Lower lobe of right lung (tissue), 2 donors: ENCODE results near the gene HPRT1. TPM values are rescaled to one million over a fixed set of nuclear protein-coding genes. Genes with fewer than 3 reads are reported as not detected.
"Not testable (repeated sequence)": the region's sequence is repeated elsewhere in the genome, so short reads cannot be mapped to it uniquely, and the experiment has no call there.

Experiments used
- ATAC-seq, 2 donors: fragments of 200-7000 bp; cut with Tn5 transposase; one replicate each; pipeline ENCODE4 v1.9.1; 2020 to 2022; ENCODE audit warnings: mild to moderate bottlenecking in 2 of 2, moderate library complexity in 2 of 2
- DNase-seq: peaks from one replicate; pipeline ENCODE4 v3.0.0-alpha.2; 2020
- H3K27ac ChIP-seq: fragments of 200-600 bp; one replicate; pipeline ENCODE4 v1.8.0; 2022
- H3K27me3 ChIP-seq: fragments of 200-600 bp; one replicate; pipeline ENCODE4 v1.8.0; 2022; ENCODE audit warnings: low read depth
- H3K36me3 ChIP-seq: fragments of 200-600 bp; one replicate; pipeline ENCODE4 v1.8.0; 2022; ENCODE audit warnings: mild to moderate bottlenecking
- H3K4me1 ChIP-seq: fragments of 200-600 bp; one replicate; pipeline ENCODE4 v1.8.0; 2022
- H3K4me3 ChIP-seq: fragments of 200-600 bp; one replicate; pipeline ENCODE4 v1.8.0; 2022; ENCODE audit warnings: mild to moderate bottlenecking
- H3K9me3 ChIP-seq: fragments of 200-600 bp; one replicate; pipeline ENCODE4 v1.8.0; 2022
- intact Hi-C: fragments of 100-400 bp; cut with DNase I; formaldehyde crosslinking; loops from one replicate; pipeline ENCODE4 v1.11.0; 2022
- total RNA-seq: library from RNA; stranded (reverse); fragmentation: NEBNext Ultra II Directional; extraction: Animal tissue kit (Norgen Biotek cat#: 25700); gene quantifications from one replicate; pipeline ENCODE4 v1.2.1, GENCODE V29; 2021
- TF ChIP-seq, protein P1 (sequence below): fragments of 200-600 bp; IDR thresholded peaks from one replicate; pipeline ENCODE4 v1.8.0; 2022; ENCODE audit warnings: antibody characterized with exemption, mild to moderate bottlenecking
- donor health status: DM: no; HTN: yes; CAD: no; lungs with severe emphysema.

HPRT1 gene
- total RNA-seq, 1 donor from 2014 or later, result 18.1 TPM

DNA sequence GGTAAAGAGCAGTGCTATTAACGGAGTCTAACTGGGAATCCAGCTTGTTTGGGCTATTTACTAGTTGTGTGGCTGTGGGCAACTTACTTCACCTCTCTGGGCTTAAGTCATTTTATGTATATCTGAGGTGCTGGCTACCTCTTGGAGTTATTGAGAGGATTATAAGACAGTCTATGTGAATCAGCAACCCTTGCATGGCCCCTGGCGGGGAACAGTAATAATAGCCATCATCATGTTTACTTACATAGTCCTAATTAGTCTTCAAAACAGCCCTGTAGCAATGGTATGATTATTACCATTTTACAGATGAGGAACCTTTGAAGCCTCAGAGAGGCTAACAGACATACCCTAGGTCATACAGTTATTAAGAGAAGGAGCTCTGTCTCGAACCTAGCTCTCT is 1.5 kb downstream of the HPRT1 start:
- DNase-seq, result no peak
- H3K36me3 ChIP-seq, result no peaks in the 10 kb centered on the region
- no peak overlapping the region for H3K27ac ChIP-seq
- H3K4me3 ChIP-seq, result no peak overlapping the region
- intact Hi-C loops, result no loop called here
- no peaks in the 10 kb centered on the region for H3K4me1 ChIP-seq
- ATAC-seq, result no peak
- no peaks in the 10 kb centered on the region for H3K9me3 ChIP-seq
- H3K27me3 ChIP-seq, result no peaks in the 10 kb centered on the region
- TF ChIP-seq, protein P1, sequence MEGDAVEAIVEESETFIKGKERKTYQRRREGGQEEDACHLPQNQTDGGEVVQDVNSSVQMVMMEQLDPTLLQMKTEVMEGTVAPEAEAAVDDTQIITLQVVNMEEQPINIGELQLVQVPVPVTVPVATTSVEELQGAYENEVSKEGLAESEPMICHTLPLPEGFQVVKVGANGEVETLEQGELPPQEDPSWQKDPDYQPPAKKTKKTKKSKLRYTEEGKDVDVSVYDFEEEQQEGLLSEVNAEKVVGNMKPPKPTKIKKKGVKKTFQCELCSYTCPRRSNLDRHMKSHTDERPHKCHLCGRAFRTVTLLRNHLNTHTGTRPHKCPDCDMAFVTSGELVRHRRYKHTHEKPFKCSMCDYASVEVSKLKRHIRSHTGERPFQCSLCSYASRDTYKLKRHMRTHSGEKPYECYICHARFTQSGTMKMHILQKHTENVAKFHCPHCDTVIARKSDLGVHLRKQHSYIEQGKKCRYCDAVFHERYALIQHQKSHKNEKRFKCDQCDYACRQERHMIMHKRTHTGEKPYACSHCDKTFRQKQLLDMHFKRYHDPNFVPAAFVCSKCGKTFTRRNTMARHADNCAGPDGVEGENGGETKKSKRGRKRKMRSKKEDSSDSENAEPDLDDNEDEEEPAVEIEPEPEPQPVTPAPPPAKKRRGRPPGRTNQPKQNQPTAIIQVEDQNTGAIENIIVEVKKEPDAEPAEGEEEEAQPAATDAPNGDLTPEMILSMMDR, result no peak

DNA sequence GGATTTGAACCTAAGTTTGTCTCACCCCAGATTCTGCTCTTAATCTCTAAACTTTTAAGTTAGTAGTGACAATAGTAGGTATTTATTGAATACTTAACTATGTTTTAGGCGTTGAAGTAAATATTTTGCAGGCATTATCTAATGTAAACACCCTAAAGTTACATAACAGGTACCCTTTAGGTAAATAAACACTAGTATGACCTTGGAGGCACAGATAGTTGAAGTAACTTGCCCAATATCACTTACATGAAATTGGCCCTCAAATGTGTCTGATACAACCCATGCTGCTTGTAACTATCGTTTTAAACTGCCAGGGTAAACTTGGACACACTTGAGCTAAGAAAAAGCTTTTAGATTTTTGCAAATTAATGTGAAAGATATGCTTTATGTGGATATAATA is 3.0 kb downstream of the HPRT1 start:
- TF ChIP-seq, protein P1, result no peak
- Histone ChIP-seq H3K4me1 (no peaks in the 10 kb centered on the region), H3K9me3 (no peaks in the 10 kb centered on the region), H3K27ac (no peak overlapping the region), H3K36me3 (no peaks in the 10 kb centered on the region), H3K27me3 (no peaks in the 10 kb centered on the region), H3K4me3 (no peak overlapping the region)
- ATAC-seq (no peak), DNase-seq (no peak)
- intact Hi-C loops, result no loop called here

DNA sequence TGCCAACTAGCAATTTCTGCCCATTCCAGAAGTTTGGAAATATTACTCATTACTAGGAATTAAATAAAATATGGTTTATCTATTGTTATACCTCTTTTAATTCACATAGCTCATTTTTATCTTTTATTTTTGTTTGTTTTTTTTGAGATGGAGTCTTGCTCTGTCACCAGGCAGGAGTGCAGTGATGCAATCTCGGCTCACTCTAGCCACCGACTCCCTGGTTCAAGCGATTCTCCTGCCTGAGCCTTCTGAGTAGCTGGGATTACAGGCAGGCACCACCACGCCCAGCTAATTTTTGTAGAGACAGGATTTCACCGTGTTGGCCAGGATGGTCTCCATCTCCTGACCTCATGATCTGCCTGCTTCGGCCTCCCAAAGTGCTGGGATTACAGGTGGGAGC is 4.5 kb downstream of the HPRT1 start:
- intact Hi-C loops, H3K36me3 ChIP-seq: not testable (repeated sequence)

DNA sequence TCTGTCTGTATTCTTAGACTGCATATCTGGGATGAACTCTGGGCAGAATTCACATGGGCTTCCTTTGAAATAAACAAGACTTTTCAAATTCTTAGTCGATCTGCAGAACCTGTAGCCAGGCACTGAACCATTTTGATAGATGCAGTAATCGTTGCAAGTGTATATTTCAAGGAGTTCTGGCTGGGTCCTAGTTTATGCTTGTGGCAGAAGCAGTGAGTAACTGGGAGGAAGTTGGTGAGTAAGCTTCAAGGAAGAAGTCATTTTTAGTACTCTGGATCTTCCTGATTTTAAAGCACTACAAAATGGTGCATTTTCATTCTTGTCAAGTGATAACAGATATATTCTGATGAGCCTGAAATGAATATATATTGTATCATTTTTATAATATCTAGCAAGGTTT is 9.5 kb downstream of the HPRT1 start:
- Histone ChIP-seq H3K27me3 (no peaks in the 10 kb centered on the region), H3K36me3 (no peaks in the 10 kb centered on the region), H3K4me3 (no peak overlapping the region), H3K4me1 (no peaks in the 10 kb centered on the region), H3K27ac (no peak overlapping the region), H3K9me3 (no peaks in the 10 kb centered on the region)
- intact Hi-C loops, result no loop called here
- TF ChIP-seq, protein P1, result no peak
- DNase-seq, result no peak
- ATAC-seq, result no peak

More for the DNA sequence above, 4.5 kb downstream of the HPRT1 start:
- H3K4me3 ChIP-seq, H3K9me3 ChIP-seq, DNase-seq, H3K27ac ChIP-seq, H3K4me1 ChIP-seq, ATAC-seq, H3K27me3 ChIP-seq: not testable (repeated sequence)

DNA sequence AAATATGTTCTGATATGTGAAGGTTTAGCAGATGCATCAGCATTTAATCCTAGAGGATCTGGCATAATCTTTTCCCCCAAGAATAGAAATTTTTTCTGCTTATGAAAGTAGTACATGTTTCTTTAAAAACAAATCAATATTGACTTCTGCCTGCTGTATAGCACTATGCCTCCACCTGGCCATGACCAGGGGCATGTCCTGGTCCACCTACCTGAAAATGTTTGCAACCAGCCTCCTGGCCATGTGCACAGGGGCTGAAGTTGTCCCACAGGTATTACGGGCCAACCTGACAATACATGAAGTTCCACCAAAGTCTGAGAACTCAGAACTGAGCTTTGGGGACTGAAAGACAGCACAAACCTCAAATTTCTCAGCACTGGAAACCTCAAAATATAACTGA is 10.0 kb downstream of the HPRT1 start:
- TF ChIP-seq, protein P1, result no peak
- intact Hi-C loops, result no loop called here
- DNase-seq, result no peak

DNA sequence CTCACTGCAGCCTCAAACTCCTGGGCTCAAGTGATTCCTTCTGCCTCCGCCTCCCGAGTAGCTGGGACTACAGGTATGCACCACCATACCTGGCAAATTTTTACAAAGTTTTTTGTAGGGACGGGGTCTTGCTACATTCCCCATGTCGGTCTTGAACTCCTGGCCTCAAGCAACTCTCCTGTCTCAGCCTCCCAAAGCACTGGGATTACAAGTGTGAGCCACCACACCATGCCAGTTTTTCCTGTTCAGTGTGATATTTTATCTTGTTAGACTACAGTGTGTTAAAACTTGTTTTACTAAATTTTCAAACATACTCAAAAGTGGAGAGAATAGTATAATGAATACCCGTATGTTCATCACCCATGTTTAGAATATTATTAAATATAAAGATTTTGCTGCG is 12.1 kb downstream of the HPRT1 start:
- TF ChIP-seq, protein P1, result no peak
- DNase-seq (no peak), ATAC-seq (no peak)
- Histone ChIP-seq H3K27ac (no peak overlapping the region), H3K27me3 (no peaks in the 10 kb centered on the region), H3K4me3 (no peak overlapping the region), H3K9me3 (no peaks in the 10 kb centered on the region), H3K36me3 (peaks cover 16% of the 10 kb centered on the region), H3K4me1 (no peaks in the 10 kb centered on the region)
- intact Hi-C loops, result no loop called here

More for the DNA sequence above, 10.0 kb downstream of the HPRT1 start:
- peaks cover 2% of the 10 kb centered on the region for H3K36me3 ChIP-seq
- no peak for ATAC-seq
- H3K9me3 ChIP-seq, result no peaks in the 10 kb centered on the region
- H3K27me3 ChIP-seq, result no peaks in the 10 kb centered on the region
- H3K4me1 ChIP-seq, result no peaks in the 10 kb centered on the region
- no peak overlapping the region for H3K4me3 ChIP-seq
- H3K27ac ChIP-seq, result no peak overlapping the region
